Heart left ventricle (tissue), 16 donors: ENCODE measurements around the gene SP4. TPM values are rescaled to one million over a fixed set of nuclear protein-coding genes. Genes with fewer than 3 reads are reported as not detected.

Experiments used
- ATAC-seq, 4 donors: fragments of 200-7000 bp; cut with Tn5 transposase; one replicate each; pipeline ENCODE4 v1.9.1; 2020 to 2022; ENCODE audit warnings: moderate library complexity in 4 of 4, mild to moderate bottlenecking in 3 of 4, moderate number of reproducible peaks in 1 of 4
- DNase-seq, 5 donors: peaks; one replicate each; pipeline ENCODE4 v3.0.0-alpha.2; 2020
- H3K27ac ChIP-seq, 12 donors: fragments of 200-600 bp; sonication (generic) in 4 of 12; one replicate each; pipeline versions ENCODE4 v1.5.0 to v1.8.0; 2016 to 2022; ENCODE audit warnings: mild to moderate bottlenecking in 2 of 12
- H3K27me3 ChIP-seq, 9 donors: fragments of 200-600 bp; sonication (generic) in 2 of 9; one replicate each; pipeline versions ENCODE4 v1.5.1 to v1.8.0; 2016 to 2022; ENCODE audit warnings: mild to moderate bottlenecking in 3 of 9
- H3K36me3 ChIP-seq, 9 donors: fragments of 200-600 bp; sonication (generic) in 2 of 9; one replicate each; pipeline versions ENCODE4 v1.5.0 to v1.8.0; 2018 to 2022; ENCODE audit warnings: mild to moderate bottlenecking in 2 of 9
- H3K4me1 ChIP-seq, 12 donors: fragments of 200-600 bp; sonication (generic) in 4 of 12; one replicate each; pipeline versions ENCODE4 v1.5.0 to v1.8.0; 2016 to 2022; ENCODE audit warnings: mild to moderate bottlenecking in 3 of 12
- H3K4me3 ChIP-seq, 12 donors: fragments of 200-600 bp; sonication (generic) in 4 of 12; one replicate each; pipeline versions ENCODE4 v1.5.0 to v1.8.0; 2017 to 2022; ENCODE audit warnings: mild to moderate bottlenecking in 9 of 12, moderate library complexity in 4 of 12
- H3K9me3 ChIP-seq, 12 donors: fragments of 200-600 bp; sonication (generic) in 4 of 12; one replicate each; pipeline versions ENCODE4 v1.5.0 to v1.8.0; 2016 to 2022; ENCODE audit warnings: mild to moderate bottlenecking in 1 of 12
- CTCF ChIP-seq, 12 donors: fragments of 200-600 bp; sonication (generic) in 4 of 12; IDR thresholded peaks; one replicate each; pipeline versions ENCODE4 v1.5.0 to v1.8.0; 2018 to 2022; ENCODE audit warnings: antibody characterized with exemption in 12 of 12, mild to moderate bottlenecking in 5 of 12
- POLR2A ChIP-seq, 2 donors: fragments of 450-650 bp; IDR thresholded peaks; one replicate each; pipeline ENCODE4 v1.6.1; 2017; ENCODE audit warnings: antibody characterized with exemption in 2 of 2, mild to moderate bottlenecking in 2 of 2, moderate library complexity in 2 of 2
- WGBS, 4 donors: extraction: QIAGEN DNeasy Blood & Tissue Kit in 2 of 4; methylation state at CpG; one replicate each; pipeline versions ENCODE4 v1.1.5 to v1.1.7; 2013 to 2018; 5-methylcytosine and 5-hydroxymethylcytosine counted together
- intact Hi-C, 10 donors: fragments of 100-400 bp; cut with DNase I; formaldehyde crosslinking; loops; one replicate each; pipeline versions ENCODE4 v1.11.1 to v1.14.2; 2022
- polyA plus RNA-seq, 2 donors: library from polyadenylated mRNA; stranded (reverse); fragments of 200-250 nt; gene quantifications; one replicate each; pipeline ENCODE4 v1.2.3, GENCODE V29; 2013
- total RNA-seq, 9 donors: library from RNA; depleted of rRNA in 2 of 9; stranded (reverse); fragments of >200 nt in 2 of 9; fragmentation: NEBNext Ultra II Directional in 3 of 9; extraction: Animal tissue kit (Norgen Biotek cat#: 25700) in 3 of 9; gene quantifications; one replicate each; pipeline versions ENCODE4 v1.1.0 to v1.2.4, GENCODE V29; 2016 to 2023
- donor health status: ischemic (EF 13 %, LVEDD 7.1; RV severe dilation, severe dysfunction).
- donor health status: healthy with polysubstance abuse.
- donor health status: DM: no; HTN: yes; CAD: no.
- donor health status: DM: no; HTN: no; CAD: no.
- donor health status: ischemic (EF 25% LVEDD 6.9; RV normal size, moderate dysfunction).
- donor health status: ischemic (EF 25% LVEDD 5.7; RV mildly dilated, moderate dysfunction).
- donor health status: healthy.
- donor health status: DM: yes; HTN: yes; CAD: no.
- donor health status: ischemic (EF 35%, LVEDD 5.7; RV mildly dilated, moderate dysfunction).
- donor health status: nonischemic (EF 11% LVEDD 7.7; RV severe dilation, severe dysfunction).
- donor health status: DM: yes; HTN: yes; CAD: no.
- donor health status: PGD.
- donor health status: ischemic (EF 29% LVEDD 5.4; RV normal size, mild dysfunction).
- donor health status: nonischemic (EF 23%, LVEDD 6.1; RV moderate dilation, normal function).

The SP4 gene
- total and polyA plus RNA-seq, 11 donors: 1.5 to 8.9 (median 5.7) TPM

GRCh38 chr7:21547501-21547900, 119.6 kb downstream of the SP4 start:
- intact Hi-C loops: no loop called here
- 49 to 61% (median 52%) methylated on average over 3 of the region's 3 CpGs for WGBS, 4 donors

GRCh38 chr7:21548491-21548890, 120.6 kb downstream of the SP4 start:
- DNase-seq: no peak
- Histone ChIP-seq H3K4me3 (no peak overlapping the region), H3K4me1 (peaks cover 0 to 6% (median 3%) of the 10 kb centered on the region in 12 donors), H3K27me3 (peaks cover under 1 to 29% (median 9%) of the 10 kb centered on the region in 9 donors), H3K9me3 (no peaks in the 10 kb centered on the region), H3K36me3 (no peaks in the 10 kb centered on the region), H3K27ac (no peak overlapping the region)
- 58 to 88% (median 72%) methylated on average over 3 of the region's 3 CpGs for WGBS, 4 donors
- TF ChIP-seq POLR2A (IDR thresholded peaks at IDR 0.05) (no peak), CTCF (IDR thresholded peaks at IDR 0.05) (no peak)
- no peak for ATAC-seq
- intact Hi-C loops: no loop called here

More at GRCh38 chr7:21547501-21547900, 119.6 kb downstream of the SP4 start:
- Histone ChIP-seq H3K27ac (no peak overlapping the region), H3K36me3 (no peaks in the 10 kb centered on the region), H3K9me3 (no peaks in the 10 kb centered on the region), H3K27me3 (peaks cover 5 to 39% (median 15%) of the 10 kb centered on the region in 9 donors), H3K4me1 (peaks cover 0 to 16% (median 5%) of the 10 kb centered on the region in 12 donors), H3K4me3 (no peak overlapping the region)
- ATAC-seq (no peak), DNase-seq (no peak)
- no peak for TF ChIP-seq POLR2A (IDR thresholded peaks at IDR 0.05)
- TF ChIP-seq CTCF (IDR thresholded peaks at IDR 0.05): no peak

- intact Hi-C loops: no loop called here
- ATAC-seq (no peak), DNase-seq (no peak)
- TF ChIP-seq POLR2A (IDR thresholded peaks at IDR 0.05): no peak
- no peak for TF ChIP-seq CTCF (IDR thresholded peaks at IDR 0.05)
- 75 to 84% (median 79%) methylated on average over 3 of the region's 3 CpGs for WGBS, 4 donors
- Histone ChIP-seq H3K9me3 (no peaks in the 10 kb centered on the region), H3K36me3 (no peaks in the 10 kb centered on the region), H3K27ac (no peak overlapping the region), H3K4me3 (no peak overlapping the region), H3K27me3 (peaks cover 0 to 13% (median 0%) of the 10 kb centered on the region in 9 donors), H3K4me1 (no peaks in the 10 kb centered on the region)
Observed at GRCh38 chr7:21550076-21550475, 122.2 kb downstream of the SP4 start.

GRCh38 chr7:21550821-21551531, 123.1 kb downstream of the SP4 start:
- TF ChIP-seq CTCF (IDR thresholded peaks at IDR 0.05): no peak
- TF ChIP-seq POLR2A (IDR thresholded peaks at IDR 0.05): no peak
- DNase-seq (no peak), ATAC-seq (no peak)
- Histone ChIP-seq H3K4me3 (no peak overlapping the region), H3K36me3 (no peaks in the 10 kb centered on the region), H3K9me3 (no peaks in the 10 kb centered on the region), H3K27me3 (peaks cover 0 to 7% (median 0%) of the 10 kb centered on the region in 9 donors), H3K27ac (no peak overlapping the region), H3K4me1 (no peaks in the 10 kb centered on the region)
- intact Hi-C loops: no loop called here
- WGBS, 4 donors: 63 to 75% (median 70%) methylated on average over 6 of the region's 6 CpGs
